Lung microvascular endothelial cell (primary cell): Measurements from ENCODE around the gene DNAL1. TPM values are rescaled to one million over a fixed set of nuclear protein-coding genes. Genes with fewer than 3 reads are reported as not detected.
"Not testable (repeated sequence)": the region's sequence is repeated elsewhere in the genome, so short reads cannot be mapped to it uniquely, and the experiment has no call there.

Source experiments
- DNase-seq, 2 donors: peaks; one replicate each; pipeline versions ENCODE4 v3.0.0 to v3.0.0-alpha.2; 2010; ENCODE audit warnings: low read depth in 2 of 2
- total RNA-seq: library from RNA; depleted of rRNA; stranded (reverse); fragments of >200 nt; gene quantifications from 2 replicates; pipeline ENCODE4 v1.2.1, GENCODE V29; 2014

The DNAL1 gene
- total RNA-seq, 1 donor from 2014 or later: 6.0 TPM

- DNase-seq: no peak
Measured at GRCh38 chr14:73640796-73641365, 3.9 kb upstream of the DNAL1 start.

GRCh38 chr14:73645248-73645610 lies 443 bp downstream of the DNAL1 start:
- no peak for DNase-seq

GRCh38 chr14:73651005-73651404 lies 6.2 kb downstream of the DNAL1 start:
- DNase-seq: no peak

- DNase-seq: no peak
Measured at GRCh38 chr14:73655851-73656250, 11.1 kb downstream of the DNAL1 start.

GRCh38 chr14:73659202-73659601 lies 14.4 kb downstream of the DNAL1 start:
- DNase-seq: not testable (repeated sequence)

GRCh38 chr14:73660511-73660910 lies 15.7 kb downstream of the DNAL1 start:
- DNase-seq: no peak

- DNase-seq: peak in 1 of 2 donors; percentile 47
Measured at GRCh38 chr14:73661872-73662271, 17.1 kb downstream of the DNAL1 start.

GRCh38 chr14:73662487-73662943 lies 17.7 kb downstream of the DNAL1 start:
- DNase-seq: peak; percentile 0 to 87

GRCh38 chr14:73663548-73664212 lies 18.9 kb downstream of the DNAL1 start:
- DNase-seq: no peak

- no peak for DNase-seq
Measured at GRCh38 chr14:73665130-73665529, 20.3 kb downstream of the DNAL1 start.

GRCh38 chr14:73666583-73666982 lies 21.8 kb downstream of the DNAL1 start:
- no peak for DNase-seq

GRCh38 chr14:73667854-73668253 lies 23.1 kb downstream of the DNAL1 start:
- DNase-seq: no peak

GRCh38 chr14:73674986-73675385 lies 30.2 kb downstream of the DNAL1 start:
- DNase-seq: no peak

- DNase-seq: no peak
Measured at GRCh38 chr14:73678698-73679097, 33.9 kb downstream of the DNAL1 start.

- no peak for DNase-seq
Measured at GRCh38 chr14:73680821-73681220, 36.0 kb downstream of the DNAL1 start.

- no peak for DNase-seq
Measured at GRCh38 chr14:73684627-73685026, 39.8 kb downstream of the DNAL1 start.

GRCh38 chr14:73685328-73685727 lies 40.5 kb downstream of the DNAL1 start:
- DNase-seq: no peak

GRCh38 chr14:73686901-73687300 lies 42.1 kb downstream of the DNAL1 start:
- no peak for DNase-seq

- DNase-seq: no peak
Measured at GRCh38 chr14:73694083-73694482, 49.3 kb downstream of the DNAL1 start.

- DNase-seq: no peak
Measured at GRCh38 chr14:73695082-73695481, 50.3 kb downstream of the DNAL1 start.

GRCh38 chr14:73695997-73696396 lies 51.2 kb downstream of the DNAL1 start:
- DNase-seq: no peak

GRCh38 chr14:73696466-73697400 lies 51.9 kb downstream of the DNAL1 start:
- DNase-seq: peak in 1 of 2 donors; percentile 48
